GM20000 (cell line): Measurements from ENCODE around the gene CMIP.

ENCODE experiments used
- DNase-seq: peaks from one replicate; pipeline ENCODE4 v3.0.0; 2012; ENCODE audit warnings: low spot score
- CTCF ChIP-seq: IDR thresholded peaks from 2 replicates; pipeline ENCODE4 v1.5.1; 2012; ENCODE audit warnings: mild to moderate bottlenecking, control low read depth; ENCODE audit errors: extremely low read depth, missing control alignments

The CMIP gene

GRCh38 chr16:81530296-81530721, 85.7 kb downstream of the CMIP start:
- no peak for TF ChIP-seq CTCF
- DNase-seq: no peak

- TF ChIP-seq CTCF: no peak
- DNase-seq: no peak
Measured at GRCh38 chr16:81530814-81531213, 86.2 kb downstream of the CMIP start.

- TF ChIP-seq CTCF: no peak
- DNase-seq: no peak
Measured at GRCh38 chr16:81531419-81531821, 86.8 kb downstream of the CMIP start.

GRCh38 chr16:81532491-81533174, 88.0 kb downstream of the CMIP start:
- TF ChIP-seq CTCF: no peak
- DNase-seq: no peak

GRCh38 chr16:81533175-81533507, 88.5 kb downstream of the CMIP start:
- no peak for TF ChIP-seq CTCF
- DNase-seq: no peak

GRCh38 chr16:81535679-81536360, 91.2 kb downstream of the CMIP start:
- TF ChIP-seq CTCF: no peak

GRCh38 chr16:81536648-81537047, 92.0 kb downstream of the CMIP start:
- no peak for DNase-seq
- TF ChIP-seq CTCF: no peak

More at GRCh38 chr16:81535679-81536360, 91.2 kb downstream of the CMIP start:
- DNase-seq: no peak
